ENCODE results near the gene CADPS. TPM values are rescaled to one million over a fixed set of nuclear protein-coding genes. Genes with fewer than 3 reads are reported as not detected.

The CADPS gene
- total and polyA plus RNA-seq, 8 donors: 0.50 to 2.9 (median 2.2) TPM

- intact Hi-C loops (cut with DNase I): no loop called here
- Histone ChIP-seq H3K9me3 (no peaks in the 10 kb centered on the region), H3K27me3 (peaks cover 33 to 50% of the 10 kb centered on the region in 2 donors), H3K27ac (no peak overlapping the region), H3K4me1 (no peaks in the 10 kb centered on the region), H3K36me3 (no peaks in the 10 kb centered on the region), H3K4me3 (no peak overlapping the region)
- peak in 1 of 4 donors; percentile 29 for DNase-seq
- no peak for ATAC-seq
- no peak for TF ChIP-seq CTCF (IDR thresholded peaks at IDR 0.05)
Measured at GRCh38 chr3:62363275-62363674, 511.9 kb downstream of the CADPS start.

- intact Hi-C loops (cut with DNase I): no loop called here
- Histone ChIP-seq H3K27ac (no peak overlapping the region), H3K9me3 (no peaks in the 10 kb centered on the region), H3K27me3 (peaks cover 19 to 35% of the 10 kb centered on the region in 2 donors), H3K4me1 (no peaks in the 10 kb centered on the region), H3K36me3 (no peaks in the 10 kb centered on the region), H3K4me3 (no peak overlapping the region)
- ATAC-seq: no peak
- no peak for TF ChIP-seq CTCF (IDR thresholded peaks at IDR 0.05)
- DNase-seq: no peak
Measured at GRCh38 chr3:62361824-62362223, 513.4 kb downstream of the CADPS start.

- DNase-seq (no peak), ATAC-seq (no peak)
- H3K36me3 ChIP-seq: no peaks in the 10 kb centered on the region
- H3K4me3 ChIP-seq: no peak overlapping the region
- no peak for TF ChIP-seq CTCF (IDR thresholded peaks at IDR 0.05)
- intact Hi-C loops (cut with DNase I): no loop called here
- no peak overlapping the region for H3K27ac ChIP-seq
- H3K27me3 ChIP-seq: peaks cover 13 to 30% of the 10 kb centered on the region in 2 donors
- H3K4me1 ChIP-seq: no peaks in the 10 kb centered on the region
- no peaks in the 10 kb centered on the region for H3K9me3 ChIP-seq
Measured at GRCh38 chr3:62361261-62361660, 514.0 kb downstream of the CADPS start.

- Histone ChIP-seq H3K4me3 (no peak overlapping the region), H3K4me1 (no peaks in the 10 kb centered on the region), H3K36me3 (no peaks in the 10 kb centered on the region), H3K27me3 (peaks cover 0 to 12% of the 10 kb centered on the region in 2 donors), H3K27ac (no peak overlapping the region), H3K9me3 (no peaks in the 10 kb centered on the region)
- intact Hi-C loops (cut with DNase I): no loop called here
- no peak for TF ChIP-seq CTCF (IDR thresholded peaks at IDR 0.05)
- DNase-seq: no peak
- no peak for ATAC-seq
Measured at GRCh38 chr3:62359531-62359930, 515.7 kb downstream of the CADPS start.

GRCh38 chr3:62356356-62356755, 518.9 kb downstream of the CADPS start:
- ATAC-seq: no peak
- TF ChIP-seq CTCF (IDR thresholded peaks at IDR 0.05): no peak
- intact Hi-C loops (cut with DNase I): no loop called here
- no peaks in the 10 kb centered on the region for H3K36me3 ChIP-seq
- no peaks in the 10 kb centered on the region for H3K4me1 ChIP-seq
- no peaks in the 10 kb centered on the region for H3K9me3 ChIP-seq
- H3K4me3 ChIP-seq: no peak overlapping the region
- H3K27ac ChIP-seq: no peak overlapping the region
- H3K27me3 ChIP-seq: peaks cover 0 to 4% of the 10 kb centered on the region in 2 donors
- no peak for DNase-seq

All from left lung (tissue), 10 donors.